Measurements from ENCODE around the gene SLC6A8. TPM values are rescaled to one million over a fixed set of nuclear protein-coding genes. Genes with fewer than 3 reads are reported as not detected.
"Not testable (repeated sequence)": the region's sequence is repeated elsewhere in the genome, so short reads cannot be mapped to it uniquely, and the experiment has no call there.

SLC6A8 gene
- polyA plus RNA-seq, 2 of the 4 experiments (the other 2 are of a cell fraction) = 2.0 to 6.1 TPM

DNA sequence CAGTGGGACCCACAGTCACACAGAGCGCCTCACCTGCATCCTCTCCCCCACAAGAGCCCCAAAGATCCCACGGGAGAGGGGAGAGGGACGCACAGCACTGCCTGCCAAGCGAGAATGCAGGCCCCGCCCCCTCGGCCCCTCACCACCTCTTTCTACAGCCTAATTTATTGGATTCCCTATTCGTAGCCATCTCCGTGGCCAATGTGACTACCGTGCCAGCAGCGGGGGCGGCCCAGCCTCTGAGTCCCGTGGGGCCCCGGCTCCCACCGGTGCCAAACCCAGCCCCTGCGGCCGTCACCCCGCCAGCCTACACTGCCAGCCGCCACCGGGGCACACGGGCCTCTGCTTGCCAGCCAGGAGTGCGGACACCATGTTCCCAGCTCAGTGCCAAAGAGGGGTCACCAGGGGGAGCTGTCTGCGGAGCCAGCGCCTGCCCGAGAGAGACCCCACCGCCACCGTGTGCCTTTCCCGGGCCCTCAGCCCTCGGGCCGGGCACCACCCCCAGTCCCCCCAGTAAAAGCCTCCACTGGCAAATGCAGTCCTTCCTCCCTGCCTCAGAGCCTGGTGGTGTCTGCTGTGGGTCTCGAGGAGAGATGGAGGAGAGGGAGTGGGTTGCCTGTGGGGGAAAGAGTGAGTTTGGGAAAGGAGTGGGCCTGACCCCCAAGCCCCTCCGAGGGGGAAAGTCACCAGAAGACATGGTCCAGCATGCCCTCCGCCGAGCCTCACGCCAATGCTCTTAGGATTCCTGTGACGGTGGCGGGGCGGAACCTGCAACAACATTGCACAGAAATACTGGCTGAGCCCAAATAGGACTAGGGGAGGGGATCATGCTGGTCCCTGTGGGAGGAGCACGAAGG is 56.7 kb downstream of the SLC6A8 start:
- Histone ChIP-seq H3K4me2 (peak overlapping the region; percentile 56), H3K4me3 (no peak overlapping the region), H3K27ac (peak overlapping the region; percentile 33 to 66; a peak in 2 of 6 replicates), H3K4me1 (no peaks in the 10 kb centered on the region), H3K9me3 (no peaks in the 10 kb centered on the region)
- peak; percentile 47 to 78; a peak in 4 of 6 replicates for ATAC-seq
- FAIRE-seq = no peak
- POLR2A ChIA-PET = no interaction called here
- WGBS (ENCODE audit: missing lambda C conversion rate) = 40% methylated on average over 17 of the region's 38 CpGs
- TF ChIP-seq, protein P1, sequence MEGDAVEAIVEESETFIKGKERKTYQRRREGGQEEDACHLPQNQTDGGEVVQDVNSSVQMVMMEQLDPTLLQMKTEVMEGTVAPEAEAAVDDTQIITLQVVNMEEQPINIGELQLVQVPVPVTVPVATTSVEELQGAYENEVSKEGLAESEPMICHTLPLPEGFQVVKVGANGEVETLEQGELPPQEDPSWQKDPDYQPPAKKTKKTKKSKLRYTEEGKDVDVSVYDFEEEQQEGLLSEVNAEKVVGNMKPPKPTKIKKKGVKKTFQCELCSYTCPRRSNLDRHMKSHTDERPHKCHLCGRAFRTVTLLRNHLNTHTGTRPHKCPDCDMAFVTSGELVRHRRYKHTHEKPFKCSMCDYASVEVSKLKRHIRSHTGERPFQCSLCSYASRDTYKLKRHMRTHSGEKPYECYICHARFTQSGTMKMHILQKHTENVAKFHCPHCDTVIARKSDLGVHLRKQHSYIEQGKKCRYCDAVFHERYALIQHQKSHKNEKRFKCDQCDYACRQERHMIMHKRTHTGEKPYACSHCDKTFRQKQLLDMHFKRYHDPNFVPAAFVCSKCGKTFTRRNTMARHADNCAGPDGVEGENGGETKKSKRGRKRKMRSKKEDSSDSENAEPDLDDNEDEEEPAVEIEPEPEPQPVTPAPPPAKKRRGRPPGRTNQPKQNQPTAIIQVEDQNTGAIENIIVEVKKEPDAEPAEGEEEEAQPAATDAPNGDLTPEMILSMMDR (IDR thresholded peaks at IDR 0.05) = peak; percentile 1; the same call in 1 of the 3 replicates
- TF ChIP-seq NR3C1 (IDR thresholded peaks at IDR 0.05) = no peak
- peak in 1 of 2 experiments; percentile 40 for DNase-seq (ENCODE audit: low read depth in 1 of 2, low spot score in 1 of 2)
- CTCF ChIA-PET = interaction anchor here (0.7 to 1.1 kb wide), 3 partner anchors 10 to 19 kb away, joined by 3 to 4 read pairs (median 4); no protein-coding TSS in a partner anchor

GRCh38 chrX:153745067-153745433 is 57.3 kb downstream of the SLC6A8 start:
- H3K4me2 ChIP-seq; H3K4me1 ChIP-seq; FAIRE-seq; ATAC-seq; POLR2A ChIA-PET; DNase-seq (ENCODE audit: low read depth in 1 of 2, low spot score in 1 of 2); H3K27ac ChIP-seq; H3K4me3 ChIP-seq; H3K9me3 ChIP-seq: not testable (repeated sequence)
- 86% methylated on average over 6 of the region's 12 CpGs for WGBS (ENCODE audit: missing lambda C conversion rate)
- CTCF ChIA-PET = interaction anchor here (1.1 kb wide), 1 partner anchor 10 kb away, joined by 4 read pairs; no protein-coding TSS in a partner anchor

Small RNAs within 50 kb of the gene (small RNA-seq; reads per million reads assigned to genes)
- gene RN7SL687P = 0 to 0.69 (median 0) reads per million in 6 experiments

Other genes starting within 250 kb of the SLC6A8 start
- 0.27 and 0.32 TPM in 2 replicates for gene TREX2, start 241.9 kb upstream of the SLC6A8 start, polyA plus RNA-seq (2011; rRNA removed)
- 0.94 to 1.2 TPM (median 0.99 TPM) in 3 replicates for gene TREX2, start 241.9 kb upstream of the SLC6A8 start, polyA plus RNA-seq (2017; fragmentation: RNase III; extraction: RNeasy Plus Mini Kit Qiagen cat#74134 plus additional on column Dnase treatment)
- gene HAUS7, start 217.3 kb upstream of the SLC6A8 start, polyA plus RNA-seq (2011; rRNA removed) = 30.3 and 39.1 TPM in 2 replicates
- 53.6 to 54.4 TPM (median 53.8 TPM) in 3 replicates for gene HAUS7, start 217.3 kb upstream of the SLC6A8 start, polyA plus RNA-seq (2017; fragmentation: RNase III; extraction: RNeasy Plus Mini Kit Qiagen cat#74134 plus additional on column Dnase treatment)
- gene BGN, start 192.9 kb upstream of the SLC6A8 start, polyA plus RNA-seq (2011; rRNA removed) = not detected in 2 replicates
- gene BGN, start 192.9 kb upstream of the SLC6A8 start, polyA plus RNA-seq (2017; fragmentation: RNase III; extraction: RNeasy Plus Mini Kit Qiagen cat#74134 plus additional on column Dnase treatment) = 0.04 to 0.05 TPM in 2 of 3 replicates, not detected in the other
- gene ATP2B3, start 170.3 kb upstream of the SLC6A8 start, polyA plus RNA-seq (2011; rRNA removed) = 0.08 and 0.13 TPM in 2 replicates
- gene ATP2B3, start 170.3 kb upstream of the SLC6A8 start, polyA plus RNA-seq (2017; fragmentation: RNase III; extraction: RNeasy Plus Mini Kit Qiagen cat#74134 plus additional on column Dnase treatment) = 0.21 to 0.30 TPM (median 0.22 TPM) in 3 replicates
- 25.6 and 29.9 TPM in 2 replicates for gene CCNQ, start 88.8 kb upstream of the SLC6A8 start, polyA plus RNA-seq (2011; rRNA removed)
- 32.0 to 36.0 TPM (median 32.6 TPM) in 3 replicates for gene CCNQ, start 88.8 kb upstream of the SLC6A8 start, polyA plus RNA-seq (2017; fragmentation: RNase III; extraction: RNeasy Plus Mini Kit Qiagen cat#74134 plus additional on column Dnase treatment)
- 0.65 and 0.75 TPM in 2 replicates for gene DUSP9, start 40.7 kb upstream of the SLC6A8 start, polyA plus RNA-seq (2011; rRNA removed)
- gene DUSP9, start 40.7 kb upstream of the SLC6A8 start, polyA plus RNA-seq (2017; fragmentation: RNase III; extraction: RNeasy Plus Mini Kit Qiagen cat#74134 plus additional on column Dnase treatment) = 1.3 to 1.6 TPM (median 1.3 TPM) in 3 replicates
- 0.17 TPM in 2 replicates for gene PNCK, start 14.1 kb upstream of the SLC6A8 start, polyA plus RNA-seq (2011; rRNA removed)
- 0.13 to 0.30 TPM (median 0.25 TPM) in 3 replicates for gene PNCK, start 14.1 kb upstream of the SLC6A8 start, polyA plus RNA-seq (2017; fragmentation: RNase III; extraction: RNeasy Plus Mini Kit Qiagen cat#74134 plus additional on column Dnase treatment)
- gene BCAP31, start 36.5 kb downstream of the SLC6A8 start, polyA plus RNA-seq (2011; rRNA removed) = 217 and 257 TPM in 2 replicates
- gene BCAP31, start 36.5 kb downstream of the SLC6A8 start, polyA plus RNA-seq (2017; fragmentation: RNase III; extraction: RNeasy Plus Mini Kit Qiagen cat#74134 plus additional on column Dnase treatment) = 335 to 351 TPM (median 349 TPM) in 3 replicates
- 1.7 and 1.8 TPM in 2 replicates for gene ABCD1, start 36.9 kb downstream of the SLC6A8 start, polyA plus RNA-seq (2011; rRNA removed)
- gene ABCD1, start 36.9 kb downstream of the SLC6A8 start, polyA plus RNA-seq (2017; fragmentation: RNase III; extraction: RNeasy Plus Mini Kit Qiagen cat#74134 plus additional on column Dnase treatment) = 3.3 to 5.1 TPM (median 3.8 TPM) in 3 replicates
- gene PLXNB3, start 76.3 kb downstream of the SLC6A8 start, polyA plus RNA-seq (2011; rRNA removed) = 1.1 and 1.2 TPM in 2 replicates
- 2.5 to 3.9 TPM (median 3.1 TPM) in 3 replicates for gene PLXNB3, start 76.3 kb downstream of the SLC6A8 start, polyA plus RNA-seq (2017; fragmentation: RNase III; extraction: RNeasy Plus Mini Kit Qiagen cat#74134 plus additional on column Dnase treatment)
- gene SRPK3, start 93.1 kb downstream of the SLC6A8 start, polyA plus RNA-seq (2011; rRNA removed) = not detected in 2 replicates
- gene SRPK3, start 93.1 kb downstream of the SLC6A8 start, polyA plus RNA-seq (2017; fragmentation: RNase III; extraction: RNeasy Plus Mini Kit Qiagen cat#74134 plus additional on column Dnase treatment) = 0.03 to 0.08 TPM (median 0.05 TPM) in 3 replicates
- gene IDH3G, start 106.4 kb downstream of the SLC6A8 start, polyA plus RNA-seq (2011; rRNA removed) = 45.6 and 50.7 TPM in 2 replicates
- gene IDH3G, start 106.4 kb downstream of the SLC6A8 start, polyA plus RNA-seq (2017; fragmentation: RNase III; extraction: RNeasy Plus Mini Kit Qiagen cat#74134 plus additional on column Dnase treatment) = 58.5 to 60.3 TPM (median 59.9 TPM) in 3 replicates
- gene SSR4, start 106.7 kb downstream of the SLC6A8 start, polyA plus RNA-seq (2011; rRNA removed) = 212 and 293 TPM in 2 replicates
- gene SSR4, start 106.7 kb downstream of the SLC6A8 start, polyA plus RNA-seq (2017; fragmentation: RNase III; extraction: RNeasy Plus Mini Kit Qiagen cat#74134 plus additional on column Dnase treatment) = 347 to 354 TPM (median 352 TPM) in 3 replicates
- gene PDZD4, start 142.6 kb downstream of the SLC6A8 start, polyA plus RNA-seq (2011; rRNA removed) = 1.2 and 1.3 TPM in 2 replicates
- 2.3 to 3.0 TPM (median 2.4 TPM) in 3 replicates for gene PDZD4, start 142.6 kb downstream of the SLC6A8 start, polyA plus RNA-seq (2017; fragmentation: RNase III; extraction: RNeasy Plus Mini Kit Qiagen cat#74134 plus additional on column Dnase treatment)
- gene L1CAM, start 198.2 kb downstream of the SLC6A8 start, polyA plus RNA-seq (2011; rRNA removed) = 1.9 and 3.1 TPM in 2 replicates
- 12.8 to 14.2 TPM (median 13.3 TPM) in 3 replicates for gene L1CAM, start 198.2 kb downstream of the SLC6A8 start, polyA plus RNA-seq (2017; fragmentation: RNase III; extraction: RNeasy Plus Mini Kit Qiagen cat#74134 plus additional on column Dnase treatment)
- not detected in 2 replicates for gene AVPR2, start 216.7 kb downstream of the SLC6A8 start, polyA plus RNA-seq (2011; rRNA removed)
- gene AVPR2, start 216.7 kb downstream of the SLC6A8 start, polyA plus RNA-seq (2017; fragmentation: RNase III; extraction: RNeasy Plus Mini Kit Qiagen cat#74134 plus additional on column Dnase treatment) = 0.05 TPM in 1 of 3 replicates, not detected in the others
- gene ARHGAP4, start 238.3 kb downstream of the SLC6A8 start, polyA plus RNA-seq (2011; rRNA removed) = 0.78 and 0.95 TPM in 2 replicates
- gene ARHGAP4, start 238.3 kb downstream of the SLC6A8 start, polyA plus RNA-seq (2017; fragmentation: RNase III; extraction: RNeasy Plus Mini Kit Qiagen cat#74134 plus additional on column Dnase treatment) = 0.98 to 2.3 TPM (median 1.1 TPM) in 3 replicates
- gene NAA10, start 247.1 kb downstream of the SLC6A8 start, polyA plus RNA-seq (2011; rRNA removed) = 63.5 and 88.8 TPM in 2 replicates
- gene NAA10, start 247.1 kb downstream of the SLC6A8 start, polyA plus RNA-seq (2017; fragmentation: RNase III; extraction: RNeasy Plus Mini Kit Qiagen cat#74134 plus additional on column Dnase treatment) = 230 to 251 TPM (median 237 TPM) in 3 replicates

Measured in A549 (cell line).